Fibroblast of pulmonary artery (primary cell): ENCODE data around the gene OR13C8.
"Not testable (repeated sequence)": the region's sequence is repeated elsewhere in the genome, so short reads cannot be mapped to it uniquely, and the experiment has no call there.

Experiments used
- DNase-seq: peaks from one replicate; pipeline ENCODE4 v3.0.0-alpha.2; 2010; ENCODE audit warnings: low read depth
- H3K4me3 ChIP-seq: replicated peaks from 2 replicates; pipeline ENCODE4 v1.5.1; 2011; ENCODE audit warnings: low read depth, mild to moderate bottlenecking, control low read depth, low read length, moderate library complexity
- CTCF ChIP-seq: IDR thresholded peaks from 2 replicates; pipeline ENCODE4 v1.5.1; 2011; ENCODE audit warnings: mild to moderate bottlenecking, control low read depth, low read length, inconsistent platforms; ENCODE audit errors: missing control alignments

OR13C8 gene

GRCh38 chr9:104586496-104587180 is 17.7 kb downstream of the OR13C8 start:
- peak; percentile 5 for DNase-seq
- no peak overlapping the region for H3K4me3 ChIP-seq
- TF ChIP-seq CTCF = no peak

GRCh38 chr9:104589626-104590025 is 20.7 kb downstream of the OR13C8 start:
- H3K4me3 ChIP-seq = no peak overlapping the region

GRCh38 chr9:104598749-104599148 is 29.8 kb downstream of the OR13C8 start:
- H3K4me3 ChIP-seq, DNase-seq: not testable (repeated sequence)

More at GRCh38 chr9:104589626-104590025, 20.7 kb downstream of the OR13C8 start:
- DNase-seq = no peak
- no peak for TF ChIP-seq CTCF

GRCh38 chr9:104599313-104599712 is 30.3 kb downstream of the OR13C8 start, which contains the start of gene OR13C5:
Gene OR13C5 (minus strand): TSS chr9:104599413. CDS start chr9:104599413, 0 bp downstream.
- not testable (repeated sequence) for DNase-seq, H3K4me3 ChIP-seq

- TF ChIP-seq CTCF = no peak
Measured at GRCh38 chr9:104604801-104605200, 35.8 kb downstream of the OR13C8 start.

GRCh38 chr9:104605527-104605926 is 36.6 kb downstream of the OR13C8 start, which contains the start of gene OR13C2:
Gene OR13C2 (minus strand): TSS chr9:104605627. CDS start chr9:104605627, 0 bp downstream.
- DNase-seq, H3K4me3 ChIP-seq: not testable (repeated sequence)

More at GRCh38 chr9:104604801-104605200, 35.8 kb downstream of the OR13C8 start:
- no peak overlapping the region for H3K4me3 ChIP-seq
- no peak for DNase-seq

- TF ChIP-seq CTCF = no peak
- H3K4me3 ChIP-seq = no peak overlapping the region
- DNase-seq = no peak
Measured at GRCh38 chr9:104606152-104606551, 37.2 kb downstream of the OR13C8 start.

GRCh38 chr9:104608336-104608735 is 39.4 kb downstream of the OR13C8 start:
- H3K4me3 ChIP-seq = no peak overlapping the region
- peak; percentile 16 for TF ChIP-seq CTCF
- peak; percentile 1 for DNase-seq
